Neural cell (in vitro differentiated cells): Measurements from ENCODE around the gene SHTN1.

Experiments
- EP300 ChIP-seq: fragments of 450-650 bp; conservative IDR thresholded peaks from 2 replicates; pipeline ENCODE4 v1.6.1; 2014; ENCODE audit warnings: antibody characterized with exemption, mild to moderate bottlenecking, moderate library complexity; ENCODE audit not compliant: poor library complexity, severe bottlenecking
- EZH2 ChIP-seq: fragments of 200-600, 300-800 bp; shearing (Covaris generic), sonication (generic); IDR thresholded peaks from 2 replicates; pipeline ENCODE4 v1.6.1; 2014; ENCODE audit warnings: antibody characterized with exemption, low read length, borderline replicate concordance, mild to moderate bottlenecking; ENCODE audit not compliant: insufficient read depth, poor library complexity, severe bottlenecking
- MXI1 ChIP-seq: fragments of 450-650 bp; conservative IDR thresholded peaks from 2 replicates; pipeline ENCODE4 v1.6.1; 2014; ENCODE audit warnings: antibody characterized with exemption, mild to moderate bottlenecking; ENCODE audit not compliant: poor library complexity, severe bottlenecking
- POLR2AphosphoS5 ChIP-seq: IDR thresholded peaks from 2 replicates; pipeline ENCODE4 v1.6.1; 2012
- RAD21 ChIP-seq: fragments of 450-650 bp; conservative IDR thresholded peaks from 2 replicates; pipeline ENCODE4 v1.6.1; 2014; ENCODE audit warnings: antibody characterized with exemption, mild to moderate bottlenecking, moderate library complexity
- REST ChIP-seq: IDR thresholded peaks from 2 replicates; pipeline ENCODE4 v1.6.1; 2012; ENCODE audit warnings: borderline replicate concordance
- TAF1 ChIP-seq: IDR thresholded peaks from 2 replicates; pipeline ENCODE4 v1.6.1; 2012; ENCODE audit warnings: low read depth
- TF ChIP-seq, protein P1 (sequence below): fragments of 450-650 bp; IDR thresholded peaks from 2 replicates; pipeline ENCODE4 v1.5.1; 2014; ENCODE audit warnings: antibody characterized with exemption, mild to moderate bottlenecking, moderate library complexity; ENCODE audit not compliant: poor library complexity, severe bottlenecking

GRCh38 chr10:117004227-117005025 lies 561 bp downstream of the SHTN1 start:
- TF ChIP-seq, protein P1, sequence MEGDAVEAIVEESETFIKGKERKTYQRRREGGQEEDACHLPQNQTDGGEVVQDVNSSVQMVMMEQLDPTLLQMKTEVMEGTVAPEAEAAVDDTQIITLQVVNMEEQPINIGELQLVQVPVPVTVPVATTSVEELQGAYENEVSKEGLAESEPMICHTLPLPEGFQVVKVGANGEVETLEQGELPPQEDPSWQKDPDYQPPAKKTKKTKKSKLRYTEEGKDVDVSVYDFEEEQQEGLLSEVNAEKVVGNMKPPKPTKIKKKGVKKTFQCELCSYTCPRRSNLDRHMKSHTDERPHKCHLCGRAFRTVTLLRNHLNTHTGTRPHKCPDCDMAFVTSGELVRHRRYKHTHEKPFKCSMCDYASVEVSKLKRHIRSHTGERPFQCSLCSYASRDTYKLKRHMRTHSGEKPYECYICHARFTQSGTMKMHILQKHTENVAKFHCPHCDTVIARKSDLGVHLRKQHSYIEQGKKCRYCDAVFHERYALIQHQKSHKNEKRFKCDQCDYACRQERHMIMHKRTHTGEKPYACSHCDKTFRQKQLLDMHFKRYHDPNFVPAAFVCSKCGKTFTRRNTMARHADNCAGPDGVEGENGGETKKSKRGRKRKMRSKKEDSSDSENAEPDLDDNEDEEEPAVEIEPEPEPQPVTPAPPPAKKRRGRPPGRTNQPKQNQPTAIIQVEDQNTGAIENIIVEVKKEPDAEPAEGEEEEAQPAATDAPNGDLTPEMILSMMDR, result no peak
- TF ChIP-seq EZH2 (no peak), RAD21 (no peak), POLR2AphosphoS5 (no peak), EP300 (no peak), REST (peak; percentile 23), MXI1 (peak; percentile 61), TAF1 (no peak)
